GM10847 (cell line): Measurements from ENCODE around the gene JMJD1C.

Experiments
- POLR2A ChIP-seq: IDR thresholded peaks from 2 replicates; pipeline ENCODE4 v1.6.1; 2011; ENCODE audit not compliant: insufficient read length; ENCODE audit errors: extremely low read depth

JMJD1C gene, protein sequence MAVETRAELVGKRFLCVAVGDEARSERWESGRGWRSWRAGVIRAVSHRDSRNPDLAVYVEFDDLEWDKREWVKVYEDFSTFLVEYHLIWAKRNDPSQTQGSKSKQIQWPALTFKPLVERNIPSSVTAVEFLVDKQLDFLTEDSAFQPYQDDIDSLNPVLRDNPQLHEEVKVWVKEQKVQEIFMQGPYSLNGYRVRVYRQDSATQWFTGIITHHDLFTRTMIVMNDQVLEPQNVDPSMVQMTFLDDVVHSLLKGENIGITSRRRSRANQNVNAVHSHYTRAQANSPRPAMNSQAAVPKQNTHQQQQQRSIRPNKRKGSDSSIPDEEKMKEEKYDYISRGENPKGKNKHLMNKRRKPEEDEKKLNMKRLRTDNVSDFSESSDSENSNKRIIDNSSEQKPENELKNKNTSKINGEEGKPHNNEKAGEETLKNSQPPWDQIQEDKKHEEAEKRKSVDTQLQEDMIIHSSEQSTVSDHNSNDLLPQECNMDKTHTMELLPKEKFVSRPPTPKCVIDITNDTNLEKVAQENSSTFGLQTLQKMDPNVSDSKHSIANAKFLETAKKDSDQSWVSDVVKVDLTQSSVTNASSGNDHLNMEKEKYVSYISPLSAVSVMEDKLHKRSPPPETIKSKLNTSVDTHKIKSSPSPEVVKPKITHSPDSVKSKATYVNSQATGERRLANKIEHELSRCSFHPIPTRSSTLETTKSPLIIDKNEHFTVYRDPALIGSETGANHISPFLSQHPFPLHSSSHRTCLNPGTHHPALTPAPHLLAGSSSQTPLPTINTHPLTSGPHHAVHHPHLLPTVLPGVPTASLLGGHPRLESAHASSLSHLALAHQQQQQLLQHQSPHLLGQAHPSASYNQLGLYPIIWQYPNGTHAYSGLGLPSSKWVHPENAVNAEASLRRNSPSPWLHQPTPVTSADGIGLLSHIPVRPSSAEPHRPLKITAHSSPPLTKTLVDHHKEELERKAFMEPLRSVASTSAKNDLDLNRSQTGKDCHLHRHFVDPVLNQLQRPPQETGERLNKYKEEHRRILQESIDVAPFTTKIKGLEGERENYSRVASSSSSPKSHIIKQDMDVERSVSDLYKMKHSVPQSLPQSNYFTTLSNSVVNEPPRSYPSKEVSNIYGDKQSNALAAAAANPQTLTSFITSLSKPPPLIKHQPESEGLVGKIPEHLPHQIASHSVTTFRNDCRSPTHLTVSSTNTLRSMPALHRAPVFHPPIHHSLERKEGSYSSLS (N-terminal part only)

DNA sequence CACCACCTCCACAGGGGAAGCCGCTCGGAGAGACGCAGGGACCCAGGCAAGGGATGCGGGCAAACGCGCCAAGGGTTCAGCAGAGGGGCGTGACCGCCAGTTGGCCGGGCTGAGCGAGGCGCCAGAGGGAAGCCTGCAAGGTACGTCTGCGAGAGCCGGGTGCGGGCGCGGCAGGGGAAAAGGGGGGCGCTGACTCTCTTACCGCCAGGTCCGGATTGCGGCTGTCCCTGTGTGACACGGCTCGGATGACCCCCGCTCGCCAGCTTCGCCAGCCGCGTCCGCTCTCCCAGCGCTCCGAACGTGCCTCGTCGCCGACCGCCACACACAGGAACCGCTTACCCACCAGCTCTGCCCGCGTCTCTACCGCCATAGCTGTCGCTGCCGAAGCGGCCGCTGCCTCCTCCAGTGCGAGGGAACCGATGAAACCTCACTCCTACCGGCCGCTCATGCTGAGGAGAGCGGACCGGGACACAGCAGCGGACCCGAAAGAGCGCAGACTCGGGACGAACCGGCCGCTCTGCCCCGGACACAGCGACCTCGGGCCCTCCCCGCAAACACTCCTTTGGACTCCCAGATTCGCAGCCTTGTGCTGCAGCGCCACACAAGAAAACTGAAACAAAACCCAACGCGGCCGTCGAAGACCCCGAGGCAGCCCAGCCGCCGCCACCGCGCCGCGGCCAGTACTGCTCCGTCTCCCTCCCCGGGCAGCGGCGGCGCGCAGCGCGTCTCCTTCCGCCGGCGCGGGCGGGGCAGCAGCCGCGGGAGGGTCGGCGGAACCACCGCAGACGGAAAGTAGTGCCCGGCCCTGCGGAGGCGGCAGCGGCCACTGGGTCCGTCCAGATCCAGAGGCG is at the start of gene JMJD1C:
Gene JMJD1C, minus strand, starts transcription at position 685 of the 851 bp plus-strand sequence. Its CDS starts 315 bp downstream, at position 370.
- TF ChIP-seq POLR2A = peak; percentile 67

DNA sequence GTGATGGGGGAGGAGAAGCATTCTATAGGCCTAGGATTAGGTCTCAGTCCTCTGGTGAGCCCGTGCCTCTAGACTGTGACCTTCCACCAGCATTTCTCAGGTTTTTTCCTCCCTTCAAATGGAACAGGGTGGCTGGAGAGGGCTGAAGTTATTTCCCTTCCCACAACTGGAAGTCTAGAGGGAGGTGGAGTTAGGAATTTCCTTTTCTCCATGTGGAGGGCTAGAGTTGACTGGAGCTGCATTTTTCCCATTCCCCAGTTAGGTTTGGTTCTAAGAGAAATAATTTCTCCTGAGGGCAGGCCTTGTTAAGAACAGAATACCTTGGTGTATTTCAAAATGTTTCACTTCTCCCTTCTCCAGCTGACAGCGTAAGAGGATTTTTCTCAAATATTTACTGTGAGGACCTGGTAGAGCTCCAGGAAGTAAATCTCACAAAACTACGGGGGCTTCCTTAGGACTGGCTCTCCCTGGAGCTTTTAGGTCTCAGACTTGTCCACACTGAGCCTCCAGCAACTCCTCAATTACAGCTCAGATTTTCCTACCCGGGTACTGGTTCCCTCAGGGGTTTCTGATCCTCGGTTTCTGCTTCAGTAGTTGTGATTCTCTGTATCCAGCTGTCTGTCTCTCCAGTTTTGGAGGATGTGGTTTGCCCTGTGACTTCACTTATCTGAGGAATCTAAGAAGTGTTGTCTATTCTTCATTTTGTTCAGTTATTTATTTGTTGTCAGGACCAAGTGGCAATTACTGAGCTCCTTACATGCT is 49.4 kb upstream of the JMJD1C start:
- no peak for TF ChIP-seq POLR2A

DNA sequence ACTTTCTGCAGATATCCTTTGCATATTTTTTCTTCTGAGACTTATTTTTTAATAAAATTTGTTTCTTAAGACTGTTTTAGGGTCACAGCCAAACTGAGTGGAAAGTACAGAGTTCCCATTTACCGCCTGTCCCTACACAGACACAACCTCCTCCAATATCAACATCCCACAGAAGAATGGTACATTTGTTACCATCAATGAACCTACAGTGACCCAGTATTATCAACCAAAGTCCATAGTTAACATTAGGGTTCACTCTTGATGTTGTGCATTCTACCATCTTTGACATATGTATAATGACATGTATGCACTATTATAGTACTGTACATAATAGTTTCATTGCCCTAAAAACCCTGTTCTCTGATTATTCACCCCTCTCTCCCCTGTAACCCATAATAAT is 40.8 kb upstream of the JMJD1C start:
- no peak for TF ChIP-seq POLR2A

DNA sequence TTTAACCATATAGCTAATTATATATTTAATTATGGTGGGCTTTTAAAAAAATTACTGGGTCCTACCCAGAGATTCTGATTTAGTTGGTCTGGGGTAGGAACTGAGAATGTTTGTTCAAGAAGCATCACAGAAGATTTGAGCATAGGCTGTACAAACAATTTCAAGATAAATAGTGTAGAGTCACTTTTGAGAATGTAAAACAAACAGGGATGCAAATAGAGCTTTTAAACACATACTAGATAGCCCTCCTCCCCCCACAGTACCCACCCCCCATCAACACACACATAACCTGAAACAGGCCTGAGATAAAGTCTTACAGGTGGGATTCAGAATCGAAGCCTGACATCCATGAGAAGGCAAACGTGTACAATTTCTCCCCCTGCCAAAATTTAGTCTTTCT is 39.8 kb upstream of the JMJD1C start:
- no peak for TF ChIP-seq POLR2A

DNA sequence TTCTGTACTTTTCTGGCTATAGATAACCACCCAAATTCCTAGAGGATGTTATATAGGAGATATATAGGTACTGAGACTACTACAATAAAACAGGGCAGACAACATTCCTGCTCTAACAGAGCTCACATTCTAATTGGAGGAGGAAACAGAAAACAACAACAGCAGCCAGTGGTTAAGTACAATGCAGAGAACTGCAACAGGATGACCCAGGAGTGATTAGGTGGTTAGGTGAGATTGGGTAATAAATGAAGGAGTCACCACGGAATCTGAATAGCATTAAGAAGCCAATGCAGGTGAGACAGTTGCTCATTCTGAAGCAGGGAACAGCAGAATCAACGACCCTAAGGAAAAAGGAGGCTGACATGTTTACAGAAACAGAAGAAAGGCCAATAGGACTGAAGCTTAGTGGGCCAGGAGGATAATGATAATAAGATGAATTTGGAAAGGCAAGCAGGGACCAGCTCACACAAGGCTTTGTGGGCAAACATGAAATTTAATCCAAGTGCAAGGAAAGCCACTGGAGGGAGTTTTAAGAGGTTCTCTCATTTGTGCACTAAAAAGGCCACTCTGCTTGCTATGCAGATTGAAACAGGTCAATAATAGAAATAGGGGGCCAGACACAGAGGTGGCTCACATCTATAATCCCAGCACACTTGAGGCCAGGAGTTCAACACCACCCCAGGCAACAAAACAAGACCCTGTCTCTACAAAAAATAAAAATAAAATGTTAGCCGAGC is 38.5 kb upstream of the JMJD1C start:
- TF ChIP-seq POLR2A = no peak

DNA sequence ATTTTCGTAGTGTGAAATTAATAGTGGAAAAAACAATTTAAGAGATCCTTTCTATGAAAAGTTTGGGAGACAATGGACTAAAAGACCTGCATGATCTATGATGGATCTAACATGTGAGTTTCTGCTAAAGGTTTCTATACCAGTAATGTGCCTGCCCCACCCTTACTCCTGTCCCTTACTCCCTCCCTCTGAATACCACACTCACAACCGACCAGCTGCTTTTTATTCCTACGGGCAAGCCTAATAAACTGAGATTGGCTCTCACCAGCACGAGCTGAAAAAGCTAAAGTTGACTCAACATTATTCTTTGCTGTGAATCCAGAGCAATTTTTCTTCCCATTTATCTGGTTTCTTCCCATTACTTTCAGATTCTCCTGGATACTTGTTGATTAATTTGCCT is 37.6 kb upstream of the JMJD1C start:
- no peak for TF ChIP-seq POLR2A

DNA sequence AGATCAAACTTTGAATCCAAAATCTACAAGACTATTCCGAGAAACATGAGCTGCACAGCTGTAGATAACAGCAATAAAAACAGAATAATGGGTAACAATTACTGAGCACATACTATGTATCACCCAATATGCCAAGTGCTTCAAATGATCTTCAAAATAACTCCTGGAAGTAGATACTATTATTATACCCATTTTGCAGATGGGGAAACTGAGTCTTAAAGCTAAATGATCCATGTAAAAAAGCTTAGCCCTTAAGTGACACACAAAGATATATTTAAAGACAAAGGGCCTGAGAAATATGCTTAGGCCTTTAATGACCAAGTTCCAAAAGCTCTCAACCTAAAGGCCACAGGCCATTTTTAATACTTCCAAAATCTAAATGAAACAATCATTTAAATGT is 37.1 kb upstream of the JMJD1C start:
- TF ChIP-seq POLR2A = no peak

DNA sequence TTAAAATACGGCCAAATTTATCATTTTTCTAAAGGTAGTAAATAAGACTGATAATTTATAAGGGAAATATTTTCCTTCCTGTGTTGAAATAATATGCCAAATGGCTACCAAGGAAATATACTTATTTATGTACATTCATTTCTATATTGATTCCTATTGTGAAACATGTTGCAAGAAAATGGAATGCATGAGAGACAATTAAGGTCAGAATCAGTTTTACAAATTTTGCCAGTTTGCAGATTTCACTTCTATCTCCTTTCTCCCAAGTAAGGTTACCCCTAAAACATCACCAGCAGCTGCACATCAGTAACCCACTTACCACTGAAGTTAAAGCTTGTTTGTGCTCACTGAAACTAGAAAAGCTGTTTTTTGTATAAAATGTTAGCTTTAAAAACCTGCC is 36.2 kb upstream of the JMJD1C start:
- TF ChIP-seq POLR2A = no peak

DNA sequence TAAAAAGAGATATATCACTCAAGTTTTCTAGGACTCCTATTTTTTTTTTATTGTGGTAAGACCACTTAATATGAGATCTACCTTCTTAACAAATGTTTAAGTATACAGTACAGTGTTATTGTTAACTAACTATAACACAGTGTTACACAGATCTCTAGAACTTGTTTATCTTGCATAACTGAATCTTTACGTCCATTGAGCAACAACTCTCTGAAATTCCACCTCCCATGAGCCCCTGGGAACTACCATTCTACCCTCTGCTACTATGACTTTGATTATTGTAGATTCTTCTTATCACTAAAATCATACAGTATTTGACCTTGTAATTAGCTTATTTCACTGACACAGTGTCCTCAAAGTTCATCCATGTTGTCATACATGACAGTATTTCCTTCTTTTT is 32.9 kb upstream of the JMJD1C start:
- TF ChIP-seq POLR2A = no peak

DNA sequence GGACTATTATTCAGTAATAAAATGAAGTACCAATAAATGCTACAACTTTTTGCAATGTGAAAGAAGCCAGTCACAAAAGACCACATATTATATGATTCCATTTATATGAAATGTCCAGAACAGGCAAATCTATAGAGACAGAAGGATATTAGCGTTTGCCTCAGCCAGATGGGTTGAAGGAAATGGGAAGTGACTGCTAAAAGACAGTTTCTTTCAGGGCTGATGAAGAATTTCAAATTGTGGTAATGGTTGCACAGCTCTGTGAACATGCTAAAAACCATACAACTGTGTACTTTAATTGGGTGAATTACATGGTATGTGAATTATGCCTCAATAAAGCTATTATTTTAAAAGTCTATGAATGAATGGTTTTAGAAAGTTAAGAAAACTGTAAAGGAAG is 31.5 kb upstream of the JMJD1C start:
- TF ChIP-seq POLR2A = no peak

DNA sequence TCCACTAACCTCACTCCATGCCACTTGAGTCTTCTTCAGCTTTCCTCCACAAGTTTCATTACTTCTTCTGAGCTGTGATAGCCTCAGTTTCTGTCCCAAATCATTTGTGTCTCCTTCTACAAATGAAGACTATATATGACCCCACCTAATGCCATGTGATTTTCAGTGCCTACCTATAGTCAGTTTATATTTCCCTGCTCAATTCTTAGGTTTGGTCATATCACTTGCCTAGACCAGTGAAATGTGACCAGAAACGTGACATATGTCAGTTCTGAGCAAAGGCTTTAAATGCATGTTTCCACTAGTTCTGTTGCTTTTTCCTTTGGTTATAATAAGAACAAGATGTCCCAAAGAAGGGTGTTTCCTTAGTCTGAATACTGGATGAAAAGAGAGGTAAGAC is 30.8 kb upstream of the JMJD1C start:
- TF ChIP-seq POLR2A = no peak

DNA sequence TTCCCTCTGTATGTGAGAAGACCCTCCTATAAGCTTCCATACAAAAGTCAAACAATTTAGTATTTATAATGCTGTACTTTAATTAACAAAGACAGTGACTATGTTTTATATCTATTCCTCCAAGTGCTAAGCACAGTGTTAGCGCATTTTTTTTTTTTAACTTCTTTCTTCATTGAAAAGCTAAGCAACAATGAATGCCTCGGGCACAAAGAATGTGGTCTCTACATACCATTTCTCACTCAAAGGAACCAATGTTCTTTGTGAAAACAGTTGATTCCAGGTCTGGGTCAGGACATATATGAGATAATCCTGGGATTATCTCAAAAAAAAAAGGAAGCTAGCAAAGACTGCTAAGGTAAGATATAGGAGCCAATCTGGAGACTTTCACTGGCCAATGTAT is 29.2 kb upstream of the JMJD1C start:
- TF ChIP-seq POLR2A = no peak

DNA sequence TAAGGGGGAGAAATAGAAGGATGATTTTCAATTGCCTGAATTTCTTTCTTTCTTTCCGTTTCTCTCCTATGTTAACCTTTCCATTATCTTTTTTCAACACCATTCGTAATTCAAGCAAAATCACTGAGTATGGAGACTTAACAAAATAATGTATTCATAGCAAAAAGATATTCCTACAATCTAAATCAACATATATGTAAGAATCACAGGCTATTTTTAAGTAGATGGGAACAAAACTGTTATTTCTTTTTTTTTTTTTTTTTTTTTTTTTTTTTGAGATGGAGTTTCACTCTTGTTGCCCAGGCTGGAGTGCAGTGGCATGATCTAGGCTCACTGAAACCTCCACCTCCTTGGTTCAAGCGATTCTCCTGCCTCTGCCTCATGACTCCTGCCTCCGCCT is 27.2 kb upstream of the JMJD1C start:
- no peak for TF ChIP-seq POLR2A
